Suprapubic skin (tissue), 3 donors: ENCODE data around the gene AGAP1.

Experiments
- CTCF ChIP-seq, 2 donors: fragments of 200-600 bp in 1 of 2; fragments of 450-650 bp in 1 of 2; sonication (generic) in 1 of 2; IDR thresholded peaks; one replicate each; pipeline ENCODE4 v1.5.1; 2016 to 2019; ENCODE audit warnings: antibody characterized with exemption in 2 of 2, mild to moderate bottlenecking in 1 of 2, moderate library complexity in 1 of 2
- POLR2AphosphoS5 ChIP-seq, 3 donors: sonication (generic); formaldehyde crosslinking; IDR thresholded peaks; one replicate each; pipeline ENCODE4 v1.6.1; 2017; ENCODE audit warnings: antibody characterized with exemption in 3 of 3

GRCh38 chr2:235595422-235596010 is 101.7 kb downstream of the AGAP1 start:
- peak; percentile 76 for TF ChIP-seq CTCF (IDR thresholded peaks at IDR 0.05)
- TF ChIP-seq POLR2AphosphoS5 (IDR thresholded peaks at IDR 0.05), result no peak
